Activated B cell treated with CpG ODN at 0.5 μM for 24 hours (primary cell): ENCODE results near the gene KCNH3. TPM values are rescaled to one million over a fixed set of nuclear protein-coding genes. Genes with fewer than 3 reads are reported as not detected.

ENCODE experiments used
- ATAC-seq: fragments of 200-7000 bp; cut with Tn5 transposase; one replicate; pipeline ENCODE4 v1.10.0; 2021; ENCODE audit warnings: low read depth, mild to moderate bottlenecking, moderate library complexity
- CTCF ChIA-PET: fragments of 350-600 bp; sonication (Branson Sonifier 250); formaldehyde crosslinking; loops from one replicate; lab custom pipeline; 2021; ENCODE audit warnings: antibody characterized with exemption; lab: Charles Lee
- POLR2A ChIA-PET: fragments of 350-600 bp; sonication (Branson Sonifier 250); formaldehyde crosslinking; loops from one replicate; lab custom pipeline; 2021; ENCODE audit warnings: antibody characterized with exemption; lab: Charles Lee
- DNase-seq: peaks from one replicate; pipeline ENCODE4 v3.0.0; 2022
- H3K27ac Mint-ChIP-seq: one replicate; pipeline ENCODE4 v1.8.0; 2020; ENCODE audit warnings: mixed read lengths
- H3K27me3 Mint-ChIP-seq: one replicate; pipeline ENCODE4 v1.8.0; 2021; ENCODE audit warnings: mixed read lengths
- H3K36me3 Mint-ChIP-seq: one replicate; pipeline ENCODE4 v1.8.0; 2021; ENCODE audit warnings: low read depth, mixed read lengths
- H3K4me1 Mint-ChIP-seq: one replicate; pipeline ENCODE4 v1.8.0; 2021; ENCODE audit warnings: mixed read lengths
- H3K4me3 Mint-ChIP-seq: one replicate; pipeline ENCODE4 v1.8.0; 2020; ENCODE audit warnings: mild to moderate bottlenecking, mixed read lengths
- H3K9me3 Mint-ChIP-seq: one replicate; pipeline ENCODE4 v1.8.0; 2020; ENCODE audit warnings: mixed read lengths
- intact Hi-C: fragments of 100-400 bp; cut with micrococcal nuclease; formaldehyde crosslinking; loops from one replicate; pipeline ENCODE4 v1.15.1; 2024
- total RNA-seq: library from RNA; stranded (reverse); gene quantifications from 2 replicates; pipeline ENCODE4 v1.2.3, GENCODE V29; 2022
- TF ChIP-seq, protein P1 (sequence below): fragments of 200-600 bp; IDR thresholded peaks from one replicate; pipeline ENCODE4 v1.8.0; 2022; ENCODE audit warnings: antibody characterized with exemption, mild to moderate bottlenecking

KCNH3 gene
- total RNA-seq, 1 donor from 2014 or later: 0.44 TPM

DNA sequence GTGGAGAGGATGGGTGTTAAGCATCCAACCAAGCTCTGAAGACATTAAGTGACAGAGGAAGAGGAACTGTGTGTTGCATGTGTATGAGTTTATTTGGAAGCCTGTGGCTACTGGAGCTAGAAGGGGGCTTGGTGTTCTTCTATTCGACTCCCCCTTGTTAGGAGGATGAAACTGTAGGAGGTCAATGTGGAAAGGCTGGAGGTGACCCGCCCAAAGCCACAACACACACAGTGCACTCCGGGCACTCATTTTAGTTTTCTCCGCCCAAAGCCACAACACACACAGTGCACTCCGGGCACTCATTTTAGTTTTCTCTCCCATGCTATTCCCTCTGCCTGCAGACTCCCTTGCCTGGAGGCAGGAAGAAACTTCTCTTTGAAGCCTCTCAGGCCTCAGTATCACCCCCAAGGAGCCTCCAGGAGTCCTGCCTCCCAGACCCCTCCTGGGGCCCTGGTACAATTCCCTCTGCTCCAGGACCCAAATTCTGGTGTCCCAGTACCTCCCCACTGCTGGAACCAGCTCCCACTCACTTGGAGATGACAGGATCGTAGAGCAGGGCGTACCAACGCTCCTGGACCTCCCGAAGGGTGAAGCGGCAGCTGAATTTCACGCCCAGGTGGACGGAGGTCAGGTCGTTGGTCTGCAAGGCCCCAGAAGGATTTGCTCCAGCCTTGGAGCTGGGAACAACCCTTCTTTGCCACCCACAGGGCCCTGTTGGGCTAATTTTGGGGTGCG lies 25.3 kb downstream of the KCNH3 start:
- Mint-ChIP-seq H3K4me3 (no peak overlapping the region), H3K36me3 (peaks cover 72% of the 10 kb centered on the region), H3K4me1 (peaks cover 20% of the 10 kb centered on the region), H3K9me3 (no peaks in the 10 kb centered on the region), H3K27ac (no peak overlapping the region), H3K27me3 (no peaks in the 10 kb centered on the region)
- TF ChIP-seq, protein P1, sequence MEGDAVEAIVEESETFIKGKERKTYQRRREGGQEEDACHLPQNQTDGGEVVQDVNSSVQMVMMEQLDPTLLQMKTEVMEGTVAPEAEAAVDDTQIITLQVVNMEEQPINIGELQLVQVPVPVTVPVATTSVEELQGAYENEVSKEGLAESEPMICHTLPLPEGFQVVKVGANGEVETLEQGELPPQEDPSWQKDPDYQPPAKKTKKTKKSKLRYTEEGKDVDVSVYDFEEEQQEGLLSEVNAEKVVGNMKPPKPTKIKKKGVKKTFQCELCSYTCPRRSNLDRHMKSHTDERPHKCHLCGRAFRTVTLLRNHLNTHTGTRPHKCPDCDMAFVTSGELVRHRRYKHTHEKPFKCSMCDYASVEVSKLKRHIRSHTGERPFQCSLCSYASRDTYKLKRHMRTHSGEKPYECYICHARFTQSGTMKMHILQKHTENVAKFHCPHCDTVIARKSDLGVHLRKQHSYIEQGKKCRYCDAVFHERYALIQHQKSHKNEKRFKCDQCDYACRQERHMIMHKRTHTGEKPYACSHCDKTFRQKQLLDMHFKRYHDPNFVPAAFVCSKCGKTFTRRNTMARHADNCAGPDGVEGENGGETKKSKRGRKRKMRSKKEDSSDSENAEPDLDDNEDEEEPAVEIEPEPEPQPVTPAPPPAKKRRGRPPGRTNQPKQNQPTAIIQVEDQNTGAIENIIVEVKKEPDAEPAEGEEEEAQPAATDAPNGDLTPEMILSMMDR: no peak
- no peak for DNase-seq
- POLR2A ChIA-PET: no interaction called here
- intact Hi-C loops: loop anchor here (10.0 kb wide), 1 partner anchor 261 kb away; the partner anchor contains the start of gene NCKAP5L
- CTCF ChIA-PET: no interaction called here
- ATAC-seq: no peak

DNA sequence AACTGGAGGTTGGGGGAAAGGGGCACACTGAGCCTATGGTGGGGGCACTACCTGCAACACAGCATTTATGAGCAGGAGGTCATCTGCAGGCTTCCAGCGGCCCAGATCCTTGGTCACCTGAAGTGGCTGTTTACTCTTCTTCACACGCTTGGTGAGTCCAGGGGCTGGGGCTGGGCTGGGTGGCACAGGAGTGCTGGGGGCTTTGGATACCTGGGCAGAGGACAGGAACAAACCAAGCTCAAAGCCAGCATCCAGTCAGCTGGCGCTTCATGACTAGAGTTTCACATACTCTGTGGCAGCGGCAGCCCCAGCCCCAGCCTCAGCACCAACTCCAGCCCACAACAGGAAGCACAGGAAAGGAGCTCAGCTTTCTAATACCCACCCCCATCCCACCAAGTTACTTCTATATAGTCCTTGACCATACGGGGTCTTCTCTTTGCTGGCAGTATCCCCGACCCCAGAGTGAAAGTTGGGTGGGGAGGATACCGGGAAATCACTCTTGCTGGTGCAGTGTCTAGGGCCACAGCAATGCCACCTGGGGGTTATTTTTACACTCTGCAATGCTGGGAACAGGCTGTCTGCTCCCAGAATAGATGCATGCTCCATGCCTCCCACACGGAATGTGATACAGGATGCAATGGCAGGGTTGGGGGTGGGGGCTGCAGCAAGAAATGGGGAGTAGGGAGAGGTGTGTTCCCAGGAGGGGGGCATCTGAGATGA lies 26.0 kb downstream of the KCNH3 start:
- ChIA-PET POLR2A (no interaction called here), CTCF (interaction anchor here (1.2 kb wide), 1 partner anchor 11 kb away, joined by 3 read pairs; no protein-coding TSS in a partner anchor)
- no peaks in the 10 kb centered on the region for H3K9me3 Mint-ChIP-seq
- ATAC-seq (no peak), DNase-seq (no peak)
- TF ChIP-seq, protein P1: no peak
- peaks cover 65% of the 10 kb centered on the region for H3K36me3 Mint-ChIP-seq
- H3K4me3 Mint-ChIP-seq: no peak overlapping the region
- no peak overlapping the region for H3K27ac Mint-ChIP-seq
- intact Hi-C loops: loop anchor here (10.0 kb wide), 1 partner anchor 260 kb away; the partner anchor contains the start of gene NCKAP5L
- H3K27me3 Mint-ChIP-seq: no peaks in the 10 kb centered on the region
- H3K4me1 Mint-ChIP-seq: peaks cover 20% of the 10 kb centered on the region

DNA sequence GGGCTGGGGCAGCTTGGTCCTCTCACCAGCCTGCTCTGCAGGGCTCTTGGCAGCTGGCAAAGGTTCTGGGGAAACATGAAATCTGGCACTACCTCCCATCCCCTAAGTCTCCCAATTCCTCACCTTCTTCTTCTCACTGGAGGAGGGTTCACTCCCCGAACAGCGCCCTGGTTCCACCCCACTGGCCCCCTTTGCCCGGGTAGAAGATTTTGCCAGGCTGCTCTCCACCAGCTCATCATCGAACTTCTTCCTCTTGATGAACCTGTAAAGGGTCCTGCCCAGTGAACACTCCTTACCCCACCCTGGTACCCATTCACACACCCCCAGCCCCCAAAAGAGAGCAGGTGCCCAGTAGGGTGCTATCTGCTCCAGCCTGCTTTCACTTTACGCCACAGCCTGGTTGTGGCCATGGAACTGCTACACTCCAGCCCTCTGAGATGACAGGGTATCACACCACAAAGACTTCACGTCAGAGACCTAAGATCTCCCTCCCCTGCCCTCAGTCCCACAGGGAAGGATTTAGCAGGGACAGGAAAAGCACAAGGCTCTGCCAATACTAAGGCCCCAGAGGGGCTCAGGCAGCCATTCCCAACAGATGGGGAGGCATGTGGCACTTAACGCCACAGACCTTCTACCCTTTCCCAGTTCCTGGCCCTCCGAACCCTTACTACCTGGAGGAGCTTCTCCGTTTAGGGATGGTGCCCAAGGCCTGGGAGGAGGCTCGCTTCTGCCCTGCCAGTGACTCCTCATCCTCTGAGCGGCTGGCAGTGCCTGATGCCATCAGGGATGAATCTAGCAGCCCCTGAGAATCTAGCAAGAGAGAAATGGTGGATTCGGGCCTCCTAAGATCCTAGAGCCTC lies 26.8 kb downstream of the KCNH3 start:
- ChIA-PET CTCF (interaction anchor here (1.2 kb wide), 1 partner anchor 12 kb away, joined by 3 read pairs; no protein-coding TSS in a partner anchor), POLR2A (interaction anchor here (0.6 to 0.7 kb wide), 2 partner anchors 58 to 263 kb away, joined by 3 read pairs; partner anchors contain the start of genes NCKAP5L and PRPF40B)
- Mint-ChIP-seq H3K9me3 (no peaks in the 10 kb centered on the region), H3K36me3 (peaks cover 58% of the 10 kb centered on the region), H3K27me3 (no peaks in the 10 kb centered on the region), H3K4me3 (peak overlapping the region; percentile 11), H3K27ac (no peak overlapping the region), H3K4me1 (peaks cover 26% of the 10 kb centered on the region)
- intact Hi-C loops: loop anchor here (2.0 to 10.0 kb wide), 2 partner anchors 27 to 259 kb away; partner anchors contain the start of genes KCNH3 and NCKAP5L
- DNase-seq (no peak), ATAC-seq (no peak)
- TF ChIP-seq, protein P1: no peak

DNA sequence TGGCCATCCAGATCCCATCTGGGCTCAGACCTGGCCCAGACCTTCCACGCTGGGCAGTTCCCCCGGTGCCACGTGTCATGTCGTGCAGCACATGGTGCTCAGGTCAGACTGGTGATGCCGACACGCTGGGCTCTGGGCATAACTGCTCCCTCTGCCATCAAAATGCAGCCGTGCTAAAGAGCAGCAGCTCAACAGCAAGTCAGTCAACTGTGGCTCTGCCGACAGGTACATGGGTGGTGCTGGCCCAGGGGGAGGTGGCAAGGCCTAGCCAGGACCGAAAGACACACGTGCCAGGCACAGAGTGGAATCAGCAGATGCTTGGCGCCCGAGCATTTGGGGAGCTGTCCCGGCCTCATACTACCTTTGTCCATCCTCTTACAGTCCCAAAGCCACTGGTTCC lies 27.5 kb downstream of the KCNH3 start:
- no peak for DNase-seq
- CTCF ChIA-PET: no interaction called here
- Mint-ChIP-seq H3K36me3 (peaks cover 51% of the 10 kb centered on the region), H3K27ac (no peak overlapping the region), H3K4me3 (no peak overlapping the region), H3K4me1 (peaks cover 30% of the 10 kb centered on the region), H3K9me3 (no peaks in the 10 kb centered on the region), H3K27me3 (no peaks in the 10 kb centered on the region)
- no peak for ATAC-seq
- POLR2A ChIA-PET: interaction anchor here (0.6 to 1.3 kb wide), 3 partner anchors 38 to 262 kb away, joined by 3 to 4 read pairs (median 3); partner anchors contain the start of genes NCKAP5L and PRPF40B
- intact Hi-C loops: loop anchor here (2.0 to 10.0 kb wide), 2 partner anchors 28 to 258 kb away; partner anchors contain the start of genes KCNH3 and NCKAP5L
- TF ChIP-seq, protein P1: no peak
